Nephron (organoid): ENCODE measurements around the gene KRT71.

Experiments
- H3K27ac Mint-ChIP-seq, 3 experiments: 2 replicates each; pipeline ENCODE4 v1.8.0; 2020; ENCODE audit warnings: mixed read lengths in 3 of 3, mild to moderate bottlenecking in 2 of 3, moderate library complexity in 1 of 3
- H3K27me3 Mint-ChIP-seq: 2 replicates; pipeline ENCODE4 v1.8.0; 2021; ENCODE audit warnings: low read depth, mild to moderate bottlenecking, moderate library complexity, mixed read lengths
- H3K36me3 Mint-ChIP-seq: 2 replicates; pipeline ENCODE4 v1.8.0; 2020; ENCODE audit warnings: low read depth, mixed read lengths
- H3K4me1 Mint-ChIP-seq: 2 replicates; pipeline ENCODE4 v1.8.0; 2020; ENCODE audit warnings: mixed read lengths
- H3K4me3 Mint-ChIP-seq, 3 experiments: 2 replicates each; pipeline ENCODE4 v1.8.0; 2020; ENCODE audit warnings: mild to moderate bottlenecking in 3 of 3, mixed read lengths in 3 of 3, moderate library complexity in 2 of 3
- H3K9me3 Mint-ChIP-seq: 2 replicates; pipeline ENCODE4 v1.8.0; 2020; ENCODE audit warnings: mixed read lengths
- TF ChIP-seq, protein P1 (sequence below), 3 experiments: fragments of 200-600 bp; sonication (generic); IDR thresholded peaks; one replicate each; pipeline ENCODE4 v1.5.0; 2021; ENCODE audit warnings: antibody characterized with exemption in 3 of 3; ENCODE audit not compliant: unreplicated experiment in 3 of 3

Gene KRT71

DNA sequence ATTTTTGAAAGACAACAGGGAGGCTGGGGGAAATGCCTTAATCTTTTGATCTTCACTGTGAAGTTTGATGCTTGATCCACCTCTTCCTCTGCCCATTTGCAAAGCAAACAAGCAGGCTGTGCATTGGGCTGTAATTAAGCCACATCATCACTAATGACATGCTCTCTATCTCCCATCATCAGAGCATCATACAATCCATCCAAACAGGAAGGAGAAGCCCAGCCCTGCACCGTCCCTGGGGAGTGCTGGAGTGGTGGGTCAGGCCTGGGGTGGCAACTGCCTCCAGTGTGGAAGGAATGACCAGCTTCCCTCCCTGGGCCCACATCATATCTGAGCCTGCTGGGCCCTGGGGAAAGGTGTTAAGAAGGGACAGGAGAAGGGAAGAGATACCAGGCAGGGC, 27.6 kb upstream of the KRT71 start:
- TF ChIP-seq, protein P1, sequence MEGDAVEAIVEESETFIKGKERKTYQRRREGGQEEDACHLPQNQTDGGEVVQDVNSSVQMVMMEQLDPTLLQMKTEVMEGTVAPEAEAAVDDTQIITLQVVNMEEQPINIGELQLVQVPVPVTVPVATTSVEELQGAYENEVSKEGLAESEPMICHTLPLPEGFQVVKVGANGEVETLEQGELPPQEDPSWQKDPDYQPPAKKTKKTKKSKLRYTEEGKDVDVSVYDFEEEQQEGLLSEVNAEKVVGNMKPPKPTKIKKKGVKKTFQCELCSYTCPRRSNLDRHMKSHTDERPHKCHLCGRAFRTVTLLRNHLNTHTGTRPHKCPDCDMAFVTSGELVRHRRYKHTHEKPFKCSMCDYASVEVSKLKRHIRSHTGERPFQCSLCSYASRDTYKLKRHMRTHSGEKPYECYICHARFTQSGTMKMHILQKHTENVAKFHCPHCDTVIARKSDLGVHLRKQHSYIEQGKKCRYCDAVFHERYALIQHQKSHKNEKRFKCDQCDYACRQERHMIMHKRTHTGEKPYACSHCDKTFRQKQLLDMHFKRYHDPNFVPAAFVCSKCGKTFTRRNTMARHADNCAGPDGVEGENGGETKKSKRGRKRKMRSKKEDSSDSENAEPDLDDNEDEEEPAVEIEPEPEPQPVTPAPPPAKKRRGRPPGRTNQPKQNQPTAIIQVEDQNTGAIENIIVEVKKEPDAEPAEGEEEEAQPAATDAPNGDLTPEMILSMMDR (IDR thresholded peaks at IDR 0.05; ENCODE audit: unreplicated experiment in 3 of 3), result no peak
- Mint-ChIP-seq H3K36me3 (no peaks in the 10 kb centered on the region), H3K9me3 (no peaks in the 10 kb centered on the region), H3K27ac (no peak overlapping the region), H3K4me3 (no peak overlapping the region), H3K27me3 (peaks cover 26% of the 10 kb centered on the region), H3K4me1 (peaks cover 5% of the 10 kb centered on the region)

DNA sequence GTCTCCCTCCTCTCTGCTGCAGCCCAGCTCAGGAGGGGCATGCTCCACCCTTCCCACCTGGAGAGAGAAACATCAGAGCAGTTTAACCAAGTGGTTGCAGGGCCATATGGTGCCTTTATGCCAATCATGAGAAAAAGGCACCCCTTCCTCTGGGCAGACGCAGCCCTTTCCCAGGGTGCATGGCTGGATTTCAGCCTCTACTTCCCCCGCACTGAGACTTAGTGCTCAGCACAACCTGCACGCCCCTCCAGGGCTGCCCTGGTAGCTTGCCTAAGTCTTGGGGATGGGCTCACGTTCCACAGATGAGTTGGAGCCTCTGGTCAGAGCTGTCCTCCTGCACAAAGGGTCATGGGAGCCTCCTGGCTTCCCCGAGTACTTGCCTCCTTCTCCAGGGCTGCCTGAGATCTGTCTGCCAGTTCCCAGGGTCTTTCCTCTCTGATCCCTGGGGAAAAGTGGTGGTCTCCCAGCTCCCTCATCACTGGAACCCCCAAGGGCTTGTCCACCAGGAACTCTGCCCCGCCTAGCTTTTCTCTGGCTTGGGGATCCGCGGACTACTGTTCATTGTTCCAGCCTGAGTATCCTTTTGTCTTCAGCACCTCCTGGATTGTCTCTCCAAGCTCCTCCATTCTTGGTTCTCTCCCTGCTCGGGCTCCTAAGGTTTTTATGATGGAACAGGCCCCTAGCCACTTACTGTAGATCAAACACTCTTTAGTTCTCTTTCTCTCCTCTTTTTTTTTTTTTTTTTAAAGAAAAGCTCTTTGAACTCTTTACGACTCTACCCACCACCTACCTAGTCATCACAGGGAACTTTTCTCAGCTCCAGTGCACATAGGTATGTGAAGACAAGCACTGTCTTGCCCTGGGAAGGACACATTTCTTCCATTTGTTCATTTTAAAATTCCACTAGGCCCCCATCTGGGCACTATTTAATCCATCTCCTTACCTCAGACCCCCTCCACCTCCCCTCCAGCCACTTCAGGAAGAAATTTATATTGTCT, 26.8 kb upstream of the KRT71 start:
- Mint-ChIP-seq H3K36me3 (no peaks in the 10 kb centered on the region), H3K27me3 (peaks cover 32% of the 10 kb centered on the region), H3K9me3 (no peaks in the 10 kb centered on the region), H3K27ac (peak overlapping the region in 2 of 3 experiments; percentile 10 to 57), H3K4me3 (no peak overlapping the region), H3K4me1 (peaks cover 5% of the 10 kb centered on the region)
- TF ChIP-seq, protein P1 (IDR thresholded peaks at IDR 0.05; ENCODE audit: unreplicated experiment in 3 of 3), result no peak

DNA sequence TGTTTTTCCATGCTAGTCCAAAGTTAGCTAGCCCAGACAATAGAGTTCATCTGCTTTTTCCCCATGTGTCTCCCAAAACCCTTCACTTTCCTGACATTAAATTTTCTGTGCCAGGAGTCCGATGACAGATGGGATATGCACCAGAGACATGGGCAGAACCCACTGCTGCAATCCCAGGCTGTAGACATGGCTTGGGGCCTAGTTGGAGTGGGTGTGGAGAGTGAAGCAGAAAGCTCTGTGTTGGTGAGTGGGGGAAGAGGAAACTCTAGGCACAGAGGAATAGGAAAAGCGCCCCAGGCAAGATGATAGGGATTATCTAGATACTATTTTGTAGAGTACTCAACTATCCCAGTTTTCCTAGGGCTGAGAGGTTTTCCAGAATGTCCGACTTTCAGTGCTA, 25.5 kb upstream of the KRT71 start:
- TF ChIP-seq, protein P1 (IDR thresholded peaks at IDR 0.05; ENCODE audit: unreplicated experiment in 3 of 3), result no peak
- Mint-ChIP-seq H3K27me3 (peaks cover 32% of the 10 kb centered on the region), H3K36me3 (no peaks in the 10 kb centered on the region), H3K4me1 (peaks cover 5% of the 10 kb centered on the region), H3K9me3 (no peaks in the 10 kb centered on the region), H3K4me3 (no peak overlapping the region), H3K27ac (no peak overlapping the region)

DNA sequence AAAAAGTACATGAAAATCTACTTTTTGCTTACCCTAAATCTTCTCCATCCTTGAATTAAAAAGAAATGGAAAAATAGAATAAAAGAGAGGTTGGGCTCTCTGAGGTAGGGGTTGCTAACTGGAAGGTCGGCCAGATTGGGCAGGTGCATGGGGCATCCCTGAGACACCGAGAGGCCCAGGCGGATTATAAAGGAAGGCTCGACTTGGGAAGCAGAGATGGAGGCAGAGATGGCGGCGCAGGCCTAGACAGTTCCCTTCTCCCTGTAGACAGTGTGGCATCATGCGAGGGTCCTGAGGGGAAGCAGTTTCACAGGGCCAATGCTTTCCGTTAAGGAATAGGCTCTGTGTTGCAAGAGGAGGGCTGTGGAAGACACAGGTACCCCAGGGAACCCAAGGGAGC, 24.4 kb upstream of the KRT71 start:
- peaks cover 35% of the 10 kb centered on the region for H3K27me3 Mint-ChIP-seq
- no peak overlapping the region for H3K4me3 Mint-ChIP-seq
- H3K4me1 Mint-ChIP-seq, result peaks cover 5% of the 10 kb centered on the region
- TF ChIP-seq, protein P1 (IDR thresholded peaks at IDR 0.05; ENCODE audit: unreplicated experiment in 3 of 3), result no peak
- H3K27ac Mint-ChIP-seq, result no peak overlapping the region
- H3K9me3 Mint-ChIP-seq, result no peaks in the 10 kb centered on the region
- no peaks in the 10 kb centered on the region for H3K36me3 Mint-ChIP-seq

DNA sequence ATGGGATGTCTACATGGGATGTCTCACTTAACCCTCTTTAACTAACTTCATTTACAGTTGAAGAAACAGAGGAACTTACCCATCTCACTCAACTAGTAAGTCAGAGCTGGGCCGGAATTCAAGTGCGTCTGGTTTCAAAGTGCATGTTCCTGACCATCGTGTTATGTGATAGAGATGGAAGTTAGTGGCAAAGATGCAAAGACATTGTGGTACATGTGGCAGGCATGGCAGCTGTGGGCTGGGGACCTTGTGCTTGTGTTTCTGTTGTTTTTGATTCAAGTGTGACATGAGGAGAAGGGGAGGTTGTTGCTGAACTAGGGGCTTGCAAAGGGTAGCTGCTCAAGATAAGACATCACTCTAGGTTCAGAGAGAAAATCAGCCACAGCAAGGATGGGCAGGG, 23.0 kb upstream of the KRT71 start:
- Mint-ChIP-seq H3K9me3 (no peaks in the 10 kb centered on the region), H3K36me3 (no peaks in the 10 kb centered on the region), H3K27ac (no peak overlapping the region), H3K4me1 (peaks cover 5% of the 10 kb centered on the region), H3K27me3 (peaks cover 35% of the 10 kb centered on the region), H3K4me3 (no peak overlapping the region)
- TF ChIP-seq, protein P1 (IDR thresholded peaks at IDR 0.05; ENCODE audit: unreplicated experiment in 3 of 3), result no peak

DNA sequence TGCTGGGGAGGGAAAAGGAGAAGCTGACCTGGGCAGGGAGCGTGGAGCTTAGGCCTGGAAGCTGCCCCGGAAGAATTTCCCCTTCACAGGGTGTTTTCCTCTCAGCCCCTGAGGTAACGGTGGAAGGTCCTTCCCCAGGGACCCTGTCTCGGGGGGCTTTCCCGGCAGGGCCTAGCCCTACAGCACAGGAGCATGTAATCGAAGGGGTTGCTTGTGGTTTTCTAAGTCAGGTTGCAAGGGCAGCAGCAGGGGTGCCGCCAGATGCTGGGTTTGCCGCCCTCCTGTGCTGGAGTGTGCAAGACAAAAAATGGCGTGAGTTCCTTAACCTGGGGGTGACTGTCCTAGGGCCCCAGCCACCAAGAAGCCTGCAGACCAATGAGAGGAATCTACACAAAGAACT, 22.3 kb upstream of the KRT71 start:
- Mint-ChIP-seq H3K36me3 (no peaks in the 10 kb centered on the region), H3K4me1 (peaks cover 5% of the 10 kb centered on the region), H3K27ac (no peak overlapping the region), H3K27me3 (peaks cover 30% of the 10 kb centered on the region), H3K9me3 (no peaks in the 10 kb centered on the region), H3K4me3 (no peak overlapping the region)
- TF ChIP-seq, protein P1 (IDR thresholded peaks at IDR 0.05; ENCODE audit: unreplicated experiment in 3 of 3), result no peak
